Osteocyte (in vitro differentiated cells): ENCODE data around the gene CNTN2. TPM values are rescaled to one million over a fixed set of nuclear protein-coding genes. Genes with fewer than 3 reads are reported as not detected.

ENCODE experiments used
- DNase-seq: peaks from one replicate; pipeline ENCODE4 v3.0.0; 2021; ENCODE audit warnings: mixed read lengths; ENCODE audit not compliant: unreplicated experiment; ENCODE audit errors: extremely low spot score
- H3K27ac Mint-ChIP-seq: one replicate; pipeline ENCODE4 v1.8.0; 2021; ENCODE audit warnings: mild to moderate bottlenecking, mixed read lengths; ENCODE audit not compliant: unreplicated experiment
- H3K27me3 Mint-ChIP-seq: one replicate; pipeline ENCODE4 v1.8.0; 2021; ENCODE audit warnings: mixed read lengths; ENCODE audit not compliant: unreplicated experiment
- H3K36me3 Mint-ChIP-seq: one replicate; pipeline ENCODE4 v1.8.0; 2021; ENCODE audit warnings: mixed read lengths; ENCODE audit not compliant: unreplicated experiment
- H3K4me1 Mint-ChIP-seq: one replicate; pipeline ENCODE4 v1.8.0; 2021; ENCODE audit warnings: mixed read lengths; ENCODE audit not compliant: unreplicated experiment
- H3K4me3 Mint-ChIP-seq: one replicate; pipeline ENCODE4 v1.8.0; 2021; ENCODE audit warnings: mild to moderate bottlenecking, moderate library complexity, mixed read lengths; ENCODE audit not compliant: unreplicated experiment
- H3K9me3 Mint-ChIP-seq: one replicate; pipeline ENCODE4 v1.8.0; 2021; ENCODE audit warnings: mixed read lengths; ENCODE audit not compliant: unreplicated experiment
- total RNA-seq: library from RNA; stranded (reverse); gene quantifications from 2 replicates; pipeline ENCODE4 v1.2.1, GENCODE V29; 2021
- TF ChIP-seq, protein P1 (sequence below): fragments of 200-600 bp; sonication (generic); IDR thresholded peaks from 2 replicates; pipeline ENCODE4 v1.5.0; 2021; ENCODE audit warnings: antibody characterized with exemption, mild to moderate bottlenecking, moderate library complexity

CNTN2 gene
- total RNA-seq, 1 donor from 2014 or later: not detected

DNA sequence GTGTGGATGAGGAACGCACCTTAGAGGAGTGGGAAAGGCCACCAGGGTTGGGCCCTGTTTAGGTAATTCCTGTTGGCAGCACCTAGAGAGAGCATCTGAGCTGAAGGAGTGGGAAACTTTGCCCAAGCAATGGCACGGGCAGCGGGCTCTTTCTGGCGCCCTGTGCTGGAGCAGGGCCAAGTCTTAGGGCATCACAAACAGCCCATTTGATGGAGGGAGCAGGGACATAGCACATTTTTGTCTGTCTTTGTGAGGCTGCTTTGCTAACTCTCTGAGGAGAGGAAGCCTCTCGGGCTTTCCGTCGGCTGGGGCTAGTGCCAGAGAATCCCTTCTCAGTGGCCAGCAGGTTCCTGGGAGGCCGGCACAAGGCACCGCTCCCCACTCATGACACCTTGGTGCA is 22.5 kb upstream of the CNTN2 start:
- H3K27me3 Mint-ChIP-seq: peaks cover 30% of the 10 kb centered on the region
- no peaks in the 10 kb centered on the region for H3K4me1 Mint-ChIP-seq
- no peaks in the 10 kb centered on the region for H3K36me3 Mint-ChIP-seq
- no peak overlapping the region for H3K27ac Mint-ChIP-seq
- no peak for DNase-seq
- no peaks in the 10 kb centered on the region for H3K9me3 Mint-ChIP-seq
- no peak overlapping the region for H3K4me3 Mint-ChIP-seq
- TF ChIP-seq, protein P1, sequence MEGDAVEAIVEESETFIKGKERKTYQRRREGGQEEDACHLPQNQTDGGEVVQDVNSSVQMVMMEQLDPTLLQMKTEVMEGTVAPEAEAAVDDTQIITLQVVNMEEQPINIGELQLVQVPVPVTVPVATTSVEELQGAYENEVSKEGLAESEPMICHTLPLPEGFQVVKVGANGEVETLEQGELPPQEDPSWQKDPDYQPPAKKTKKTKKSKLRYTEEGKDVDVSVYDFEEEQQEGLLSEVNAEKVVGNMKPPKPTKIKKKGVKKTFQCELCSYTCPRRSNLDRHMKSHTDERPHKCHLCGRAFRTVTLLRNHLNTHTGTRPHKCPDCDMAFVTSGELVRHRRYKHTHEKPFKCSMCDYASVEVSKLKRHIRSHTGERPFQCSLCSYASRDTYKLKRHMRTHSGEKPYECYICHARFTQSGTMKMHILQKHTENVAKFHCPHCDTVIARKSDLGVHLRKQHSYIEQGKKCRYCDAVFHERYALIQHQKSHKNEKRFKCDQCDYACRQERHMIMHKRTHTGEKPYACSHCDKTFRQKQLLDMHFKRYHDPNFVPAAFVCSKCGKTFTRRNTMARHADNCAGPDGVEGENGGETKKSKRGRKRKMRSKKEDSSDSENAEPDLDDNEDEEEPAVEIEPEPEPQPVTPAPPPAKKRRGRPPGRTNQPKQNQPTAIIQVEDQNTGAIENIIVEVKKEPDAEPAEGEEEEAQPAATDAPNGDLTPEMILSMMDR: no peak

DNA sequence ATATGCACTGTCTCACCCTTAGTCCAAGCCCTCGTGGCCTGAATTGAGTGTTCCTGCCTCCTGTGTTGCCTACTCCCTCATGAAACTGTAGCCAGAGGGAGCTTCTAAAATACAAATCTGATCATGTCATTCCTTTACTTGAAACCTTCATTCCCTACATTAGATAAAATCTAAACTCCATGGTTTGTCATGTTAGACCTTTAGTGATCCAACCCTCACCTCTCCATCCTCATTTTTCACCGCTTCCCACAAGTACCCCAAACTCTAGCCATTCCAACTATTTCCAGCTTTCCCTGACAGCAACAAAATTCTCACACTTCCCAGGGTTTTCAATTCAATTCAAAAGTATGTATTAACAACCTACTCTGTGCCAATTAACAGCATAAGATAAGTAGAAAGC is 18.3 kb upstream of the CNTN2 start:
- no peaks in the 10 kb centered on the region for H3K4me1 Mint-ChIP-seq
- H3K9me3 Mint-ChIP-seq: no peaks in the 10 kb centered on the region
- TF ChIP-seq, protein P1: no peak
- H3K27me3 Mint-ChIP-seq: peaks cover 32% of the 10 kb centered on the region
- no peak for DNase-seq
- H3K27ac Mint-ChIP-seq: no peak overlapping the region
- no peak overlapping the region for H3K4me3 Mint-ChIP-seq
- no peaks in the 10 kb centered on the region for H3K36me3 Mint-ChIP-seq

DNA sequence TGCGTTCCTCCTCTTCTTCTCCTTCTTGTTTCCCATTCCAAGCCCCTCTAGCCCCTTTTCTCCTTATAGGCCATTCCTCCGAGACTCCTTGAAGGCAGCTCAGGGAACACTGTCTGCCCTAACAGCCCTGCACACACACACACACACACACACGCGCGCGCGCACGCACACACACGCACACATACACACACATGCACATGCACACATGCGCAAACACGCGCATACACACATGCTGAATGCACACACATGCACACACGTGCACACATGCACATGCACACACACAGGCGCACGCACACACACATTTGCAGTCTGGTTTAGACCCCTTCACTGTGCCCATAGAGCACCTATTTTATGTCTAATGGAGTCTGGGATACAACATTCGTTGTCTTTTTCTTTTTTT is 17.8 kb upstream of the CNTN2 start:
- no peaks in the 10 kb centered on the region for H3K36me3 Mint-ChIP-seq
- no peak overlapping the region for H3K27ac Mint-ChIP-seq
- H3K4me1 Mint-ChIP-seq: no peaks in the 10 kb centered on the region
- H3K27me3 Mint-ChIP-seq: peaks cover 37% of the 10 kb centered on the region
- TF ChIP-seq, protein P1: no peak
- no peak overlapping the region for H3K4me3 Mint-ChIP-seq
- H3K9me3 Mint-ChIP-seq: no peaks in the 10 kb centered on the region
- DNase-seq: no peak

DNA sequence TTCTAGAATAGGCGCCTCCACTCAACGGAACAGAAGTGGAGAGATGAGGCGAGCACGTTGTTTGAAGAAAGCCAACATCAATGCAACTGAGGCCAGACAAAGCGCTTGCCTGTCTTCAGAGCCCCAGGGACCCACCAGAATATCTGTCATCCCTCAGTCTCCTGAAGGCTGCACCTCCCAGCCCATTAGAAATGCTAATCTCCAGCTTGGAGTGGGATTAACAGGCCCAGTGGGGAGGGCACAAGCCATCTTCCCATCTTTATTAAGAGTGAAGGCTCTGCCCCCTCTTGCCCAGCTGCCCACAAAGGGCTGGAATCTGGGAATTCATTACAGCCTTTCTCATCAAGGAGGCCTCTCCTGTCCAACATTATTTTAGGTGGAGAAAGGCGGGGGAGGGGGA is 16.8 kb upstream of the CNTN2 start:
- Mint-ChIP-seq H3K27me3 (peaks cover 39% of the 10 kb centered on the region), H3K4me3 (no peak overlapping the region), H3K9me3 (no peaks in the 10 kb centered on the region), H3K36me3 (no peaks in the 10 kb centered on the region), H3K27ac (no peak overlapping the region), H3K4me1 (no peaks in the 10 kb centered on the region)
- TF ChIP-seq, protein P1: no peak
- no peak for DNase-seq

DNA sequence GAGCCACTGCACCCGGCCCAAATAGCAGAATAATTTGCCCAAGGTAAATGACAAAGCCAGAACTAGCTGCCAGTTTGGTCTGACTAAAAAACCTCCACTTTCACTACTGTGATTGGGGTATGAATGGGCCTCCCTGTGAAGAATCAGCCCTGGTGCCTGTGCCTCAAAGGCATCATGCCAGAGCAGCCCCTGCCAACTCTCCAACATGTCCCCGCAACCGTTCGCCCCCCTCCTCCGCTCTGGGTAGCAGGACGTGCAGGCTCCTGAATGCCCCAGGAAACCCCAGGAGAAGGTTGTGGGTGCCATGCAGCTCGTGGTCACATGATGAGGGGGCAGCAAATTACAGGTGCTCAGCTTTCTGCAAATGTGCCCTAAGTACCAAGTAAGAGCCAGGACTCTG is 14.6 kb upstream of the CNTN2 start:
- no peaks in the 10 kb centered on the region for H3K4me1 Mint-ChIP-seq
- H3K36me3 Mint-ChIP-seq: no peaks in the 10 kb centered on the region
- no peak for DNase-seq
- no peak overlapping the region for H3K4me3 Mint-ChIP-seq
- H3K27me3 Mint-ChIP-seq: peaks cover 31% of the 10 kb centered on the region
- TF ChIP-seq, protein P1: no peak
- no peaks in the 10 kb centered on the region for H3K9me3 Mint-ChIP-seq
- no peak overlapping the region for H3K27ac Mint-ChIP-seq
